ENCODE measurements around the gene RNLS.

DNA sequence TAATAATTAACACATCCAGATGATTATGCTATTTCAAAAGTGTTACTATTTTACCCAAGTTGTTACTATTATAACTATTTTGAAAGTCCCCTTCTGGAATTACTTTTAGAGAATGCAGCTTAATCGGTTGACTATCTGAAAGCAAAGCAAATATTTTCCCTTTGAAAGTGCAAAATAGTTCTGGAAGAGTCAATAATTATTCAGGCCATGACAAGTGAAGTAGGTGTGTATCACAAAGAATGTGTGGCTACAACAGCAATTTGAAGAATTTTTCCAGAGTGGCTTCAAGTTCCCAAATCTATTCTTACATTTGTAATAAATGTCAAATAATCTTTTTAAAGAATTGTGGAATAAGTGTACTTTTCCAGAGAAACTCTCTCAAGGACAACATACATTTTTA is 42.8 kb downstream of the RNLS start:
- TF ChIP-seq, protein P1, sequence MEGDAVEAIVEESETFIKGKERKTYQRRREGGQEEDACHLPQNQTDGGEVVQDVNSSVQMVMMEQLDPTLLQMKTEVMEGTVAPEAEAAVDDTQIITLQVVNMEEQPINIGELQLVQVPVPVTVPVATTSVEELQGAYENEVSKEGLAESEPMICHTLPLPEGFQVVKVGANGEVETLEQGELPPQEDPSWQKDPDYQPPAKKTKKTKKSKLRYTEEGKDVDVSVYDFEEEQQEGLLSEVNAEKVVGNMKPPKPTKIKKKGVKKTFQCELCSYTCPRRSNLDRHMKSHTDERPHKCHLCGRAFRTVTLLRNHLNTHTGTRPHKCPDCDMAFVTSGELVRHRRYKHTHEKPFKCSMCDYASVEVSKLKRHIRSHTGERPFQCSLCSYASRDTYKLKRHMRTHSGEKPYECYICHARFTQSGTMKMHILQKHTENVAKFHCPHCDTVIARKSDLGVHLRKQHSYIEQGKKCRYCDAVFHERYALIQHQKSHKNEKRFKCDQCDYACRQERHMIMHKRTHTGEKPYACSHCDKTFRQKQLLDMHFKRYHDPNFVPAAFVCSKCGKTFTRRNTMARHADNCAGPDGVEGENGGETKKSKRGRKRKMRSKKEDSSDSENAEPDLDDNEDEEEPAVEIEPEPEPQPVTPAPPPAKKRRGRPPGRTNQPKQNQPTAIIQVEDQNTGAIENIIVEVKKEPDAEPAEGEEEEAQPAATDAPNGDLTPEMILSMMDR (IDR thresholded peaks at IDR 0.05; ENCODE audit: low read depth, low read length), result no peak
- TF ChIP-seq EZH2phosphoT487 (IDR thresholded peaks at IDR 0.05; ENCODE audit: low read depth), result no peak
